NCI-H1105 treated with DMSO at 0.1 percent for 48 hours (cell line): ENCODE data around the gene TMEM140.
A peak's percentile ranks its signal among the peaks of the same experiment; 100 is the strongest.
"Not testable (repeated sequence)": the region's sequence is repeated elsewhere in the genome, so short reads cannot be mapped to it uniquely, and the experiment has no call there.

Experiments
- DNase-seq: peaks from one replicate; lab custom pipeline; 2025; lab: John Stamatoyannopoulos, UW

TMEM140 gene

DNA sequence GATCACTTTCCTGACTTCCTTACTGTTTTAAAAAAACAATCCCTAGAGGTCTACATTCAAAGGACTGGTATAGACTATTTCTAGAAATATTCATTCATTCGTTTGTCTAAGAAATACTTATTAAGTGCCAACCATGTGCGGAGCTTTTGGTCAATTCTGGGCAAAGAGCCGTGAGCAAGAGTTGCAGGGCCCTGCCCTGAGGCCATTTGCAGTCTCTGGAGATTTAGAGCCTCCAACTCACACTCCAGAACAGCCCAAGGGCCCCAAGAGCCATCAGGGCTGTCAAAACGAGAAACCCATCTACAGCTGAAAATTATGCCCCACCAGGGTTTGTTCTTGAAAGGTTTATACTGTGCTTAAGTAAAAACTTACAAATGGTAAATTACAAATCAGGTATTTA is 47.3 kb downstream of the TMEM140 start:
- DNase-seq, result no peak

DNA sequence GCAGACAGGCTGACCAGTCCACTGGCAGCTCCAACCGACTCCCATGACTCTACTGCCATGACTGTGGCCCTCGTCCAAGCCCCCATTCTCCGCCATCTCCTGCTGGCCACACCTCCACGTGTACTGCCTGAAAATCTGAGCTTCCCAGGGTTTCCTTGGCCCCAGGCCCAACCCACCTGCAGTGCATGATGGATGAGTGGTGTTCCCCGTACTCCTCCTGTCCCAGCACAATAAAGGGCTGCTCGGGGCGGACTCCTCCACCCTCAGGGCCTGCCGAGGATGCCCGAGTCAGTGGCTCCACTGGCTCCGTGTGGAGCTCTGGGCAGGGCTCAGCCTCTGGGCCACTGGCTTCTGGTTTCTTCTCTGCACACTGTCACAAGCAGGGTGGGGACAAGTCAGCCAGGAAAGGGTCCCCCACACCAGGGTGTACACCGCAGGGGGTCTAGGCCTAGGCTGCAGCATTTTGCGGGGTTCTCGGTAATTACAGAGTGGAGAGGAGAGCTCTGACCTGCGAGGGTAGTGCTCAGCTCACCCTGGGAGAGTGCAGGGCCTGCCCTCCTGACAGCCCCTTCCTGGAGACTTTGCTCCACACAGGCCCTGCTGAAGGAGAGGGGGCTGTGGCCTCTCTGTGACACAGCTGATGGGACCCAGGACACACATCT is 48.2 kb downstream of the TMEM140 start:
- no peak for DNase-seq

DNA sequence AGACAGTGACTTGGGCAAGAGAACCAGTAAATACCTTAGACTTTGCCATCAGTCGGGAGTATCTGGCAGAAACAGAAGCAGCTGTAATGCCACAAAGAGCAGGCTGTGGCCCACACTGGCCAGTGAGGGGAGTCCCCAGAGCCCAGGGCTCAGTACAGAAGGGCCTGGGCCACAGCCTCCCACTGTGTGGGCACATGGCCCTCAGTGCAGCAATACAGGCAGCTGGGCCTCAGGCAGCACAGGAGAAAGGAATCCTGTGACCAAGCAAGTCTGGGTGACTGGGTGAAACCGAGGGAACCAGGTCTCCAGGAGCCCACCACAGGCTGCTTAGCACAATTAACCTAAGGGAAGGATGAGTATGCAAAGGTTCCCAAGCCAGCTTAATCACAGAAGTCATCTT is 49.5 kb downstream of the TMEM140 start:
- DNase-seq, result no peak

DNA sequence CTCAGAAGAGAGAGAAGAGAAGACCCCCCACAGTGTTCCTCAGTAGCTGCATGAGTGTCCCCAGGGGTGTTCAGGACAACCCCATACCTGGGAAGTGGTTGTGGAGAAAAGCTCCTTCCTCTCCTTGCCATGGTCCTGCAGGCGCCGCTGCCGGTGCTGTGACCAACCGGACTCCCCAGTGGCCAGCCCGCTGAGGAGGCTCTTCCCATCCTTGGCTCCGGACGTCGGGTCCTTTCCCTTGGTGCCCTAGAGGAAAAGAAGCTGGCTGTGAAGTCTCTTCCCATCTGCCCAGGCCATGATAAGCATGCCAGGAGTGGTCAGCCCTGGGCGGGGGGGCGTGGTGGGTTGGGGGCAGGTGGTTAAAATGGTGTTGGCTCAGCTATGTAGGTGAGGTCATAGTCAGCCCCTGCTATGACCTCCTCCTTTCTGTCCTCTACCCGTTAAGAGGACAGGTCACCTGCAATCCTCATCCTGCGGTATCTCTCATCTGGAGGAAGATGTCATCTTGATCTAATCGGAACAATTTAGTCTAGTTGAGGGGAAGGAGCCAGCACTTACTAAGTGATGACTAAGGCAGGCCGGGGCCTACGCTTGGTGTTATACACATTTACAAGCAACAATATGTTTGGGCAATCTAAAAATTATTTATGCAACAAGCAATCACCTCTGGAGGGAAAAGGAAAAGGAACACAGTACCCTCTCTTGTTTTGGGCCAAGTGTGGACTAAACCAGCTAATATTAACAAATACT is 50.2 kb downstream of the TMEM140 start:
- no peak for DNase-seq

DNA sequence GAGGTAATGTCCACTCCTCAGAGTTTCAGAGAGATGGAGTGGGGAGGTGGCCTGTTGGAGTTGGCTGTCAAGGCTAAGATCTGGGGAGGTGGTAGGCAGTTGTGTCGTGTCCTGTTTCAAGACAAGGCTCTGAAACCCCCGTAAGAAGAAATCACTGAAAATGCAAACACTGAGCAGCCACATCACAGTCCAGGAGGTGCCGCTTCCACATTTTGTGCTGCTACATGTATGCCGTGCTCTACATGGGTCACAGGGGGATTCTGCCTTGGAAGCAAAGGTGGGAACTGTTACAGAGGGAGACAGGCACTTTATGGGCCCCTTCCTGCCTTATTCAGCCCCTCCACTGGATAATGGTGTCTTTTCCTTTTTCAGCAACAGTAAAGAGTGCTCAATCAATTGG is 51.6 kb downstream of the TMEM140 start:
- no peak for DNase-seq

DNA sequence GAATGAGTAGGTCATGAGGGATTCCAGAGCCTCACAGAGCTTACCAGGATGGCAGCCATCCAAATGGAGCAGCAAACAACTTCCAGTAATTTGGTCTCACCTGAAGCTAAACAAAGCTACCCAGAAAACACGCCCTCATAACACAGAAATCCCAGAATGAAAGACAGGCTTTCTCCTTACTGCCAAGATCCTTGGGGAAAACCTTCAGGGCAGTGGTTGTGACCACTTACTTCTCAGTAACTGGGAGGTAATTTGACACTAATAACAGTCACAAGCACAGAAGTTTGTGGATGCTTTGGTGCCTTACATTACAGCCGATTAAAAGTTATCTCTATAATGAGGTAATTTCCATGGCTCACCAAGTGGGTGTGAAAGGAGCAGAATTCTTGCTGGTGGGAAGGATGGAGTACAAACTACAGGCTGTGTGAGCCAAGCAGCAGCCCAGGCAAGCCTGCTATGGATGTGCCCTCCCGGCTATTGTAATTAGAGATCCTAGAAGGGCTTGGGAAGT is 53.0 kb downstream of the TMEM140 start:
- peak; percentile 71 for DNase-seq

DNA sequence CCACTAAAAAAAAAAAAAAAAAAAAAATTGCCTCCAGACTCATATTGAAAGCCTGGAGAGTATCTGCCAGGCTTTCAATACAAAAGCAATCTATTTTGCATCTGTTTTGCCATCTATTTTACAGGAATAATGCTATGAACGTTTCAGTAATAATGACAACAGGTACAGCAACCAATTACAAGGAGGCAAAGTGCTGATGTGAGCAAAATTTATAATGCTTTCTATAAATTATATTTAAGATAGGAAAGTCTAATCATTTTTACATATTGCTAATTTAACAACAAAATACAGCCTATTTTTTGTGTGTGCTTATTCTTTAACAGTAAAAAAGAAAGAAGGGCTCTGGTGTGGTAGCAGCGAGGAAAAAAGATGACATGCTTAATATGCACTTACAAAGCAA is 53.5 kb downstream of the TMEM140 start:
- no peak for DNase-seq

DNA sequence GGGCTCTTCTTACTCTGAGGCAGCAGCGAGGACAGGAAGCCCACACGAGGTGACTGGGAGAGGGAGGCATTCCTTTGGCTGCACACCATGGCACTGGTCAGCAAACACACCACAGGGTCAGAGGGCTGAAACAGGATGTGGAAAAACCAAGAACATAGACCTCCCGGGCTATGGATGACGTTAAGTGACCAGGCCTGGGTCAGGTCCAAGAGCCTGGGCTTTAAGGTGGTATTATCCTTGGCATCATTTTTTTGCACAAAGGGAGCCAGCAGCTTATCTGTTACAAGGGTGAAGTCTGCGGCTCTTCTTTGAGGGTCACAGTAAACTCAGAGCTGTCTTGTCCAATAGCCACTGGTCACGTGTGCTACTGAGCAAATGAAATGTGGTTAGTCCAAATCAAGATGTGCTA is 56.5 kb downstream of the TMEM140 start:
- DNase-seq, result no peak

DNA sequence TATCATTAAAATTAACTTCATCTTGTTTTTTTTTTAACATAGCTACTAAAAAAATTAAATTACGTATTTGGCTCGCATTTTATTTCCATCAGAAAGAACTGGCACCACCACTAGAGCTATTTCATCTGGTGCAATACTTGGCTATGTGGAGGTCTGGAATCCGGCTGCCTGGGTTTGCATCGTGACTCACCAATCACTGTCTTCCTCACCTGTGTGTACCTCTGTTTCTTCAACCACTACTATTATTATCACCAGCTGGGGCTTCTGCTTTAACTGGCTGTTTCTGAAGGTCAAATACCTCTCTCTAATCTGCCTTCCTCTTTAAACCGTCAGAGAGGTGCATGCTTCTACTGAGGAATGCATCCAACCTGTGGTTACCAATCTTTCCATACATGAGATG is 57.0 kb downstream of the TMEM140 start:
- no peak for DNase-seq

DNA sequence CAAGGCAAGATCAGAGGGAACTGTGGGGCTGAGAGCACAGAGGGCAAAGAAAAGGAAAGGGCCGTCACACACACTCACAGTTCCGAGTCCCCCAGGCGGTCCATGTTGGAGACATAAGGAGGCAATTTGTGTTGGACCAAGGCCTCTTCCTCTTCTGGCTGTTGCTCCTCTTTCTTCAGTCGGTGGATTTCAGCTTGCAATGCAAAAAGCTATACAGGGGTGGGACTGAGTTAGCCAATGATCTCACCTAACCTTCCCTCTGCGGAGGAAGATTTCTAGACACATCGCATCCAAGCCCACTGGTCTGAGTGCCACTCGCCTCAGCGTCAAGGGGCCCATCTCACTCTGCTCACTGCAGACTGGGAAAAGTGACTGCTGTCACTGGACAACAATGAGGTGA is 58.0 kb downstream of the TMEM140 start:
- no peak for DNase-seq

DNA sequence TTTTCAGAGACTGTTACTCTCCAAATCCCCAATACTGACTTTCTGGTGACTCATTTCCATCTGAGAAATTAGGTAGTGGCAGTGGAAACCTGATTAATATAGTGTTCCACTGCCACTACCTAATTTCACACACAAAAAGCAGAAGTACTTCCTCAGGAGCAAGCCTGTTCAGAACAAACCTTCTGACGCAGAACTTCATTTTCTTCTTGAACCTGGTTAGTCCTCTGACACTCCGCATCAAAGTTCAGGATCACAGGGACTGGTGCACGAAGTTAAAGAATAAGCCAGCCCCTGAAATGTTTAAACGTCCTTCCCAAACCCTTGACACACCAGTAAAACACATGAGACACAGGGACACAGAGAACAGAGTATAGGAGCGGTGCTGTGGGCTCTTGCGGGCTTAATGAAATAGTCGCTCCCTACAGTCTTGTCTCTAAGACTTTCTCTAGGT is 59.1 kb downstream of the TMEM140 start:
- DNase-seq, result no peak

DNA sequence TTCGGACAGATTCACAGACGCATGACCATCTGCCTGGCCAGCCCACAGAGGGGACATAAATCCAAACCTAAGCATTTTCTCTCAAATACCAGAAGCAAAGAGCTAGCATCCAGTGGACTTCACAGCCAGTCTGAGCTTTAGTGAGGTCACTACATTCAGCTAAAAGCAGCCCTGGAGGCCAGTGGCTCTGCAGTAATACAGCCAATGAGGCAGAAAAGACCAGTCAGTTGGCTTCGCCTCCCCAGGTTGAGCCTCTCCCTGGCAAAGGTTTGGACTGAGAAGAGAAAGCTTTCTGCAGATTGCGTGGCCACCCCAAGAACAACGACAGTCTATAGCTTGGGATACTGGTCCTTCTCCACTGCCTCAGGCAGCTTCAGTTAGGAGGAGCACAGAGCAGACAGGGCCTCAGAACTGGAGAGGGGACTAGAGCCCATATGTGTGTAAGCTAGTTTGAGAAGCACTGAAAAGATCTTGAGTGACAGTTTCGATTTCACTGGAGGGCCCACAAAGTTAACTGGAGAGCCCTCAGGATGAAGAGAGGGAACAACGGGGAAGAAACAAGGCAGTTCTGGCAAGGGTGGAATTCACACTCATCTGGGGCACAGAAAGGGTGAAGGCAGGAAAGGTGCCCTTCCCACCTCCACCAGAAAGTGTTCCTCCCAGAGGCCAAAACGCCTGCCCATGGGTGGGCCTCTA is 59.7 kb downstream of the TMEM140 start:
- no peak for DNase-seq

DNA sequence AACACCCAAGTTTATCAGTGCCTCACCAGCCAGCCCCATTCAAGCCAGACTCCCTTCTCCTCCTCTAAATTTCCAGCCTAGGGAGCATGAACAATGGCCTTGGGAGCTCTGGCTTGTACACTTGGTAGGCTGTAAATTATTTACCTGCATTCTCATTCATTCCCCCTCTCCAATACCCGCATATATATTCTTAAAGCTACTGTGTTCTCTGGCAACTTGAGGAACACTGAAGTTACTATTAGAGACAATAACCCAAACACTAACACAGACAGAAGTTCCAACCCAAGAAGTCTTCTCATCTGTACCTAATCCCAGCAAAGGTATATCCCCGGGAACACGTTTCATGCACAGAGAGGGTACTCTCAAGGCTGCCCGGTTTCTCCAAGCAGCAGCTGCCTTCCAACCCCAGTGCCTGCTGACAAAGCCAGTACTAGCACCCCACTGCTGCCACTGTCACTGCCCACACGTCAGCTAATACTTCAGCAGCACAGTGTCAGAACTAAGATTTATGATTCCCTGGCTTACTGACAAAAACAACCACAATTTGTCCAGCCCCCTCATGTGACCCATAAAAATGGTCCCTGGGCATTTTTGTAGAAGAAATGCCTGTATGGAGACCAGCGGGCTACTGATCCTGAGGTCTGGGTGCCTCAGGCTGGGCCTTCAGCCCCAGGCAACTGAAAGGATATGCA is 60.4 kb downstream of the TMEM140 start:
- no peak for DNase-seq

DNA sequence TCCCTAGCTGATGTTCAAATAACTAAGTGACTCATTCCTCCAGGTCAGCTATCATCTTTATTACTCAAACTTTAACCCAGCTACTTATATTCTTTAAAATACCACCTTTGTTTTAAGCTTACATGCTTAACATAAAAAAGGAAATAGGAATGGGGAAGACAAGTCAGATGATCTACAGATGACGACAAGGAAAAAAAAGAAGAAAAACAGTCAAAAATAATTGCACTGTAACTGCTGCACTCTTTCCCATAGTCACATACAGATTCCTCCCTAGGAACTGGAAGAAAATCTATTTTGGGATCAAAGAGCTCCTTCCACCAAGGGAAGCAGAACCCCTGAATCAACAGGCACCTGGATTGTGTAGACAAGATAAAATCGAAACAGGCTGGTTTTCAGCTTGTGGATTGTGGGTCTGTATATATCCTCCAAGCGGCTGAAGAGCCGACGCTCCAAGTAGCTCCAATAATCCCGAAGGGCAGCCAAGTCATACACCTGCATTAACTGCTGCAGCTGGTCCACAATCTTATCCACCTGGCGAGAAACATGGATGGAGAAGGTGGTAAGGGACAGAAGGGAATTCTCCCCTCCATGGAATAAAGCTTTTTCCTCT is 61.5 kb downstream of the TMEM140 start:
- DNase-seq, result no peak

DNA sequence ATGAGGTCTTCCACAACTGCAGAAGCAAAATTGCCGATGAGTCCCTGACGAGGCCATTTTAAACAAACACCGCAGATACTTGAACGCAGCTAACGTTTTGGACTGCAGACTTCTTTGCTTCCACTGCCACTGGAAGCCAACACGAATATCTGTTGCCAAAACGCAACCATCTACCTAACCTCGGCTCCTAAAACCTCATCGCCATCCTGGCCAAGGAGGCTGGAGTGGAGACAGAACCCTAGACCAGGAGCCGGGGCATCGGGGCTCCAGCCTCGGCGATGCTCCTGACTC is 63.0 kb downstream of the TMEM140 start:
- peak; percentile 27 for DNase-seq

DNA sequence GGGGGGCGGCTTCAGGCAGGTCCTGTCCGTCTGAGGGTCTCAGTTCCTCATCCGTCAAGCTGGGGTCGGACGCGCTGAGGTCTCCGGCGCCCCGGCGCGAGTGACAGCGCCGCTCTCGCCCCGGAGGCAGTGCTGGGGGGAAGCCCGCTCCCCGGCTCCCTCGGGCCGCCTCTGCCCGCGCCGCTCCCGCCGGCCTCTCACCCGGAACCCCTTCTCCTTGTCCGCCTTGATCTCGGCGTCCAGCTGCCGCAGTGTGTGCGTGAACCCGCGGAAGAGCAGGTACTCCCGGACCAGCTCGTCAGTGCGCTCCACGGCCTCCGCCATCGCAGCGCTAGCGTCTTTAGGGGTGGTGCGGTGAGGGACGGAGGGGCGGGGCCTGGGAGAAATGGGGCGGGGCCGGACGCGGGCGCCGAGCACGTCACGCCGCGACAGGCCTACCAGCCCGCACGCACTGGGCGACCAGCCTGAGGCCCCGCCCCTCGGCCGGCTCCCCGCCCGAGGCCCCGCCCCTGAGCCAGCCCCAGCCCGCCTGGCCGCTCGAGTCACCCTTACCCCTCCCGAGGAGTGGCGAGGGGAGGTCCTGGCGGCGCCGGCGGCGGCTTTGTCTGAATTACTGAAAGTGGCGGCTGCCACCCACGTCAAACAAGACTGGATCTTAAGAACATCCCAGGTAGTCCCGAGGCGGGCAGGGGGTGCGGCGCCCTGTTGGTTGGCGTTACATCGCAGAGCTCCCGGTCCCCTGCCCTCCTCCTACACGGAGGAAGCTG is 63.5 kb downstream of the TMEM140 start, which contains the start of gene WDR91:
TSS of gene WDR91 (minus strand) at position 348 of the 767 bp plus-strand sequence. CDS start at position 324, 24 bp downstream.
- peak; percentile 87 for DNase-seq

DNA sequence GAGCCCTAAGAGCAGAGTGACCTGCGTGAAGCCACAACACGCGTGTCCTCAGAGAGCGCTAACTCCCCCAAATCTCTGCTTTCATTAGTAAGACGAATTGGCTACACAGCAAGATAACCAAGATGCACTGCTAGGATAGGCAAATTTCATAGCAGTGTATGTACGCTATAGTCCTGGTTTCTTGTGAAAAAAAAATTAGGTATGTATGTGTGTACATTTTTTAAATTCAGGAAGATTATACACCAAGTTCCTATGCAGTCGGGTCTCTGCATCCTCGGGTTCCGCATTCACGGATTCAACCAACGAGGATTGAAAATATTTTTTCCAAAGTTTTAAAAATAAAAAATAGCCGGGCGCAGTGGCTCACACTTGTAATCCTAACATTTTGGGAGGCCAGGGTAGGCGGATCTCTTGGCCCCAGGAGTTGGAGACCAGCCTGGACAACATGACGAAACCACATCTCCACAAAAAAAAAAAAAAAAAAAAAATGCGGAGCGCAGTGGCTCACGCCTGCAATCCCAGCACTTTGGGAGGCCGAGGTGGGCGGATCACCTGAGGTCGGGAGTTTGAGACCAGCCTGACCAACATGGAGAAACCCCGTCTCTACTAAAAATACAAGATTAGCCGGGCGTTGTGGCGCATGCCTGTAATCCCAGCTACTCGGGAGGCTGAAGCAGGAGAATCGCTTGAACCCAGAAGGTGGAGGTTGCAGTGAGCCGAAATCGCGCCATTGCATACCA is 64.2 kb downstream of the TMEM140 start:
- not testable (repeated sequence) for DNase-seq

DNA sequence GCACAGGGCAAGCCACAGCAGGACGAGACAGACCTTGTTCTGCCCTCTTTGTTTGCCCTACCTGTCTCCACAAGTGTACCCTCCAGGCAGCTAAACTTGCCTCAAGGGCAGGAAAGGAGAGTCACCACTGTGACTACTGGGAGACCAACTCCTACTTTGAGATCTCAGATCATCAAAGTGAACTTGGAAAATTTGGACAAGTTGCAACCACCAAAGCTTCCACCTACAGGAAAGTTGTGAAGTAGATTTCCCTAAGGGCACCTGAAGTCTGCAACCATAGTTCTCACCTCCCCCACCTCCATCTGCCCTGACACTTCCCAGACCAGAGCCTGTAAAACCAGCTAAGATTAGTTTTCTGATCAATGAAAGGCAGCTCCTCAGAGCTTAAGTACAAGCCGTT is 66.0 kb downstream of the TMEM140 start:
- no peak for DNase-seq

DNA sequence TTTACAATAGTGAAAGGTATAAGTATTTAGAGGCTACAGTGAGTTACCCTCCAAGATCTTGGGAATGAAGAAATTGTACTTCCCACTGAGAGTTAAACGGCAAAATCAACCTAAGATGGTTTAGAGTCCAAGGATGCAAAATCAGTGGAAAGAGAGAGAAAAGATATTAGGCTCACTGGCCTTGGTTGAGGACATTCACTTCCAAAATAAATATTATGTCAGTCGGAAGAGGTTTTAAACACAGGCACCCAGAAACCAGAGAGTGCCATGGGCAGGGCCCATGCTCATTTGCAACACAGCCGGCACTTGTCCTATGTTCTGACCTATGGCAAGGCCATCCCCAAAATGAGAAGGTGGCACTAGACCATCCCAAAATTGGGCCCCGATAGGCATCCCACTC is 67.3 kb downstream of the TMEM140 start:
- no peak for DNase-seq

DNA sequence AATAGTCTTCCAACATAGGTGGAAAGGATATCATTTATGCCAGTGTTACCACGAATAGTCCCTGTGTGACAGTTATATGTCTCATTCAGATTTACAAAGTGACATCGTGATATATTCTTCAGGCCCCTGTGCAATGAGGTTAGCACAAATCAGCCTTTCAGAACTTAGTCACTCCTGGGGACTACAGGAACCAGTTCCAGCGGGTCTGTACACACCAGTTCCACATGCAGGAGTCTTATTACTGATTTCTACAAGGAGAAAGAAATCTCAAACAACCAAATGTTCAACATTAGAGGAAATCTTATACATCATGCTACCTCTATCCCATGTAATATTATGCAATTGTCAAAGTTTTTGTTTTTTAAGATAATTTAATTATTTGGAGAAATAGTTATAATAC is 67.8 kb downstream of the TMEM140 start:
- no peak for DNase-seq
